GM19438 (cell line): ENCODE results near the gene DAZAP1.
"Not testable (repeated sequence)": the region's sequence is repeated elsewhere in the genome, so short reads cannot be mapped to it uniquely, and the experiment has no call there.

Experiments
- ATAC-seq: cut with Tn5 transposase; IDR thresholded peaks from one replicate; pipeline ENCODE4 v1.9.1; 2021; ENCODE audit warnings: low read depth; ENCODE audit not compliant: unreplicated experiment

Gene DAZAP1

GRCh38 chr19:1469255-1470054, 62.1 kb downstream of the DAZAP1 start:
- ATAC-seq: no peak

- ATAC-seq: no peak
Observed at GRCh38 chr19:1470055-1470304, 62.6 kb downstream of the DAZAP1 start.

GRCh38 chr19:1470305-1471009, 63.1 kb downstream of the DAZAP1 start:
- no peak for ATAC-seq

- ATAC-seq: no peak
Observed at GRCh38 chr19:1471010-1471514, 63.7 kb downstream of the DAZAP1 start.

GRCh38 chr19:1471515-1472160, 64.3 kb downstream of the DAZAP1 start:
- no peak for ATAC-seq

- no peak for ATAC-seq
Observed at GRCh38 chr19:1472231-1473084, 65.1 kb downstream of the DAZAP1 start.

GRCh38 chr19:1473085-1473851, 65.9 kb downstream of the DAZAP1 start:
- no peak for ATAC-seq

GRCh38 chr19:1474011-1474764, 66.8 kb downstream of the DAZAP1 start:
- ATAC-seq: no peak

GRCh38 chr19:1474765-1475351, 67.5 kb downstream of the DAZAP1 start:
- ATAC-seq: no peak

GRCh38 chr19:1475751-1476437, 68.5 kb downstream of the DAZAP1 start:
- no peak for ATAC-seq

GRCh38 chr19:1477056-1477455, 69.7 kb downstream of the DAZAP1 start:
- ATAC-seq: not testable (repeated sequence)

- peak; percentile 89 for ATAC-seq
Observed at GRCh38 chr19:1478934-1479707, 71.7 kb downstream of the DAZAP1 start, which contains the start of gene C19orf25. TSS of gene C19orf25 (minus strand) at chr19:1479215. CDS start at chr19:1478903, 312 bp downstream.

- no peak for ATAC-seq
Observed at GRCh38 chr19:1481224-1481892, 74.0 kb downstream of the DAZAP1 start.

- no peak for ATAC-seq
Observed at GRCh38 chr19:1481893-1482360, 74.5 kb downstream of the DAZAP1 start.

- no peak for ATAC-seq
Observed at GRCh38 chr19:1482361-1483130, 75.2 kb downstream of the DAZAP1 start.
